GM21526 (cell line): ENCODE results near the gene TENT5C.
"Not testable (repeated sequence)": the region's sequence is repeated elsewhere in the genome, so short reads cannot be mapped to it uniquely, and the experiment has no call there.

Experiments
- ATAC-seq: cut with Tn5 transposase; IDR thresholded peaks from one replicate; pipeline ENCODE4 v1.9.1; 2021; ENCODE audit warnings: moderate library complexity; ENCODE audit not compliant: unreplicated experiment, low FRiP score

TENT5C gene

DNA sequence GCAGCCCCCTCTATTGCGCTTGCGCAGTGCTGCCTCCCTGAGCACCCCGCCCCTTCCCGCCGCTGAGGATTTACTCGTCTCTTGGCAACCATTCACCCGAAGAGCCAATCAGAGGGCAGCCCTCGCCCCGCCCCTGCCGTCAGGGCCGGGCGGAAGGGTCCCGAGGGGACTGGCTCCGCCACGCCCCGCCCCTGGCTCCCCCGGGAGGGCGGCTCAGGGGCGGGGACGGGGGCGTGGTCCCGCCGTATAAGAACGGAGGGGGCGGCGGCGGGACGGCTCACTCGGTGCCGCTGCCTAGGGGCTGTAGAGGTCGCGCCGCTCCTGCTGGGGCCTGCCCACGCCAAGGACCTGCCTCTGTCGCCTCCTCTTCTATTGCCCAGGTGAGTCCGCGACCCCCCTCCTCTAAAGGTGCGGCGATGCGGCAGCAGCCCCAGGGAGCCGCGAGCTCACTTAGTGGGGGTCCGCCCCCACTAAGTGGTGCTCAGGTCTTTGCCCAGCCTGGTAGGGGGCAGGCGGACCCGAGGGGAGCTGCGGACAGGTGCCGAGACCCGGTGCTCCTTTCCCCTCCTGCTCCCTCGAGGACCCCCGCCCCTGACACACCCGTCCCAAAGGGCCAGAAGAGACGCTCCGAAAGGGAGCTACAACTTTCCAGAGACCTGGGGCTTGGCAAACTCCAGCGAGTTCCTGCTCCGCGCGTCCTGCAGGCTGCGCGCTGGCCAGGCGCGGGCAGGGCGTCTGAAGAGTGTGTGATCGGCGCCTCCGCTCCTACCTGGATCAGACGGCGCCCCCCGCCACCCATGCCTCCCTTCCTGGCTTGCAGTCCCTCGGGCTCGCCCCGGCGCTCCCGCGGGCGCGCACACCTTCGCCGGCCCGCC lies at the start of gene TENT5C:
TSS of gene TENT5C (plus strand) at position 275 of the 875 bp plus-strand sequence. CDS start 16,821 bp downstream, outside the sequence.
- ATAC-seq: peak; percentile 91

DNA sequence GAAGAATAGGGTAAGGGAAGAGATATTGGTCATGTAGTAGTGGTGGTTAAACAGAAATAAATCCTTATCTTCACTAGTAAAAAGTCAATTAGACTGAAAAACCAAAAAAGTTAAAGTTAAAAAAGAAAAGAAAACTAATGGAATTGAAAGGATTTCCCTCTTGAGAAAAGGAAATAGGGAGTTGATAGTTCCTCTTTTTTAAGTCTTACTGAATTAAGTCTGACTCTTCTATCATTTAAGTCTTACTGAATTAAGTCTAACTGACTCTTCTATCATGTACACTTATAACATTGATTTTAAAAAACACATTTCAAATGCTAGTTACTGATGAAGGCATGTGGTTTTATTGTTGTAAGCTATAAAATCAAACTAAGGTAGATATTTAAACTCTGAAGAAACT lies 49.5 kb upstream of the TENT5C start:
- no peak for ATAC-seq

- ATAC-seq: no peak
These were observed 48.9 kb upstream of the TENT5C start for GRCh38 chr1:117556976-117557375.

GRCh38 chr1:117558451-117558850 lies 47.4 kb upstream of the TENT5C start:
- ATAC-seq: not testable (repeated sequence)

DNA sequence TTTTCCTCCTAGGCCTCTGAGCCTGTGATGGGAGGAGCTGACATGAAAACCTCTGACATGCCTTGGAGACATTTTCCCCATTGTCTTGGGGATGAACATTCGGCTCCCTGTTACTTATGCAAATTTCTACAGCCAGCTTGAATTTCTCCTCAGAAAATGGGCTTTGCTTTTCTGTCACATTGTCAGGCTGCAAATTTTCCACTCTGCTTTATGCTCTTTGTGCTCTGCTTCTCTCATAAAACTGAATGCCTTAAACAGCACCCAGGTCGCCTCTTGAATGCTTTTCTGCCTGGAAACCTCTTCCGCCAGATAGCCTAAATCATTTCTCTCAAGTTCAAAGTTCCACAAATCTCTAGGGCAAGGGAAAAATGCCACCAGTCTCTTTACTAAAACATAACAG lies 46.7 kb upstream of the TENT5C start:
- ATAC-seq: no peak

DNA sequence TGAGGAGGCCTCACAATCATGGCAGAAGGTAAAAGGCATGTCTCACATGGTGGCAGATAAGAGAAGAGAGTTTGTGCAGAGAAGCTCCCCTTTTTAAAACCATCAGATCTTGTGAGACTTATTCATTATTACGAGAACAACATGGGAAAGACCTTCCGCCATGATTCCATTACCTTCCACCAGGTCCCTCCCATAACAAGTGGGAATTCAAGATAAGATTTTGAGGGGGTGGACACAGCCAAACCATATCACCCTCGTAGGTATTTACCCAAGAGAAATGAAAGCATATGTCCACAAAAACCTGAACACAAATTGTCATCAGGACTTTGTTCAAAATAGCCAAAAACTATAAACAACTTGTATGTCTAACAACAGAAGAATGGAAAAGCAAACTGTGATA lies 45.9 kb upstream of the TENT5C start:
- ATAC-seq: no peak

GRCh38 chr1:117561071-117561470 lies 44.8 kb upstream of the TENT5C start:
- ATAC-seq: no peak

GRCh38 chr1:117561551-117561950 lies 44.3 kb upstream of the TENT5C start:
- ATAC-seq: no peak

DNA sequence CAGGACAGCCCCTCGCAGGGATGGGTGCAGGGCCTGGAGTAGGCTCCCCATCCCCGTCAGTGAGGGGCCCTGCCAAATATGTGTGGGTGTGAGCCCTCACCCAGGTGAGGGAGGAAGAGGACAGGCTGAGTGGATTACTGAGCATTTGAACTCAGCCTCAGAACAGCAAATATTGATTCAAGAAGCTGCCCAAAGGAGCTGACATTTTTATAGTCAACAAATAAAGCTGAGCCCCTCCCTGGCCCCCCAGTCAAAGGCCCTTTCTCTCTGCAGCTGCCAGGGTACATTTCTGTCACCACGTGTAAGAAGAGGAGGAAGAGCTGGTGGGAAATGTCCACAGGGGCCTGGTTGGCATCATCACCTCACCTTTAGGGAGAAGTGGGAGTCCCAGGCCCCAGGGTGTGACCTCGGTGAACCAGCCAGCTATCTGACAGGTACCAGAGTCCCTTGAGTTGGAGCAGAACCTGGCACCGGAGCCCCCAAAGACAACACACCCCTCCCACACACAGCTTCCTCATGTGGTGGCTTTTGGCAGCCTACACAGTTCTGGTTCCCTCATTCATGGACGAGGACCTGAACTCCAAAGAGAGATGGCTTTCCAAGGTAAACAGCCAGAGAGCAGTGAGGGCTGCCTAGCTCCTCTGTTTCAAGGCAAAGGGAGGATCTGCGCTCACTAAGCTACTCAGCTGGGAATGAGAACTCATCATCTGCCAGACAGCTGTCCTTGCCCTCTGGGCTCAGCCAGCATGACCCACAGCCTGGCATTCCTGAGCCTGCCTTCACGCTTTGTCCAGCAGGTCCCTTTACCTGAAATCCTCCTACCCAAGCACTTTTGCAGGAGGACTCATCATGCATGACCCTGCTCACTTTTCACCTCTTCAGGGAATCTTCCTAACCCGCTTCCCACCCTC lies 43.0 kb upstream of the TENT5C start:
- ATAC-seq: no peak

- ATAC-seq: no peak
These were observed 42.4 kb upstream of the TENT5C start for GRCh38 chr1:117563492-117563875.

GRCh38 chr1:117564227-117565075 lies 41.4 kb upstream of the TENT5C start:
- no peak for ATAC-seq

- ATAC-seq: no peak
These were observed 40.7 kb upstream of the TENT5C start for GRCh38 chr1:117565076-117565556.

- ATAC-seq: no peak
These were observed 39.9 kb upstream of the TENT5C start for GRCh38 chr1:117565745-117566455.

- ATAC-seq: no peak
These were observed 39.3 kb upstream of the TENT5C start for GRCh38 chr1:117566556-117566955.

DNA sequence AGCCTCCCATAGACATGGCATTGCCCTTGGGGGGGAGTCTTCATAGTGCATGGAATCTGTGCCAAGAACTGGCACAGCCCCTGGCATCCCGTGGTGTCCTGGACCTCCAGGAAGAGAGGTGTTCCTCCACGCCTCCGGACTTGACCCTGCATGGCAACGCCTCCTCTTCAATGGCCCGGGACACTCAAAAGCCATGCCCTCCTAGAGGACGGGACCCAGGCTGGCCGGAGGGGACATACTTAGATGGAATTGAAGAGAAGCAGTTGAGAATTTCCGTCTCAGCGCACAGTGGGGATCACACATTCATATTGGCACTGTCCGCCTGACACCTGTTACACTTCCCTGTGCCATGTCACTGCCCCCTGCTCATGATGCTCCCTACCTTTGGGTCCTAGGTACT lies 38.4 kb upstream of the TENT5C start:
- ATAC-seq: no peak

GRCh38 chr1:117567976-117568375 lies 37.9 kb upstream of the TENT5C start:
- no peak for ATAC-seq

GRCh38 chr1:117568999-117569398 lies 36.8 kb upstream of the TENT5C start:
- no peak for ATAC-seq

GRCh38 chr1:117569856-117570255 lies 36.0 kb upstream of the TENT5C start:
- ATAC-seq: no peak

DNA sequence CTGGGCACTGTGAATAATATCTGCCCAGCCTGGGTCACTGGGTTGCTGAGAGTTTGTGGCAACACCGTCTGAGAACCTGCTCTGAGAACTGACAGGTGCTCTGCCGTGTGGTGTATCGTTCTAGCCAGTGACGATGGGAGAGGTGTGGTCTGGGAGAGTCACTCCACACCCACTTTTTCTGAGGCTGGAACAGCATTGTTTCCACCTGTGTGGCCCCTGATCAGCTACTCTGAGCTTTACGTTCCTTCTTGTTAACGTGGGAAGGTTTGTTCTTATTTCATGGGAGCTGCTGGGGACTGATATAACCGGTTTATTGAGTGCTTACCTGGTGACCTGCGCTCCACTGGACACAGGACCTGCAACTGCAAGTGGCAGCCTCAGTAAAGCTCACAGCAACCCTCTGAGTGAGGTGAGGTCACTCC lies 34.8 kb upstream of the TENT5C start:
- no peak for ATAC-seq

- ATAC-seq: no peak
These were observed 34.4 kb upstream of the TENT5C start for GRCh38 chr1:117571496-117571895.
